Measurements from ENCODE around the gene EPB41L3. TPM values are rescaled to one million over a fixed set of nuclear protein-coding genes. Genes with fewer than 3 reads are reported as not detected.

The EPB41L3 gene
- total and polyA plus RNA-seq, 4 experiments from 2014 or later, result 0.89 to 3.3 (median 3.2) TPM; not detected in 1

DNA sequence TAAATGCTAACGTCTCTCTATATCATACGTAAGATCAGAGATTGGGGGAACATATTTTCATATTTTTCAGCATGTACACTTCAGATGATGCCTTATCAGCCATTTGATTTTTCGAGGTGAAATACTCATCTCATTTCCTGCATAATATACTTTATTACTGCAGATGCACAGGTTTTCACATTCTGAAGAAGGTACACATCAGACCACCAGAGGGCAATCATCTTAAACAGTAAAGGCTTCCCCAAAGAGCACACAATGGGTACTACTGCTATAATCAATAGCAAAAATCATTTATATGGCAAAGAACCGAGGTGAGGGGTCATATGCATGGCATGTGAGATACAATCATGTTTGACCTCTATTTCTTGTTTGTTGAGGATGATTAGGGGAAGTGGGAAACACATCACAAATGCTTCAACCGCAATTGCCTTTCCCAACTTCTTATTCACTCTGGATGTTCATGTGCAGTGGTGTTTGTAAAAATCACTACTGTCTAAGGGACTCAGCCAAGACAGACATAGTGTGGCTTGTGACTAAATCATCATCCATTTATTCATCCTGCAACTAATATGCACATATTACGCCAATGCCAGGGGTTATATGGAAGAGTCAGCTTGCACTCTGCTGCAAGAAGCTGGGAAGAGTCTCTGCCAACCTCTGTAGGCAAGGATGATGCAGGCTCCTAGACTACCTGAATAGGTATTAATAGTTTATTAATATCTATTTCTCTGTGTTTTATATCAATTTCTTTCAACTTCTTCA, 118.7 kb downstream of the EPB41L3 start:
- Mint-ChIP-seq H3K36me3 (no peaks in the 10 kb centered on the region), H3K4me1 (no peaks in the 10 kb centered on the region), H3K27ac (no peak overlapping the region), H3K4me3 (no peak overlapping the region), H3K9me3 (no peaks in the 10 kb centered on the region), H3K27me3 (peaks cover 1 to 12% of the 10 kb centered on the region in 2 donors)
- intact Hi-C loops (cut with micrococcal nuclease), result loop anchor here (10.0 kb wide), 1 partner anchor 320 kb away; no protein-coding TSS in a partner anchor
- H3K36me3 ChIP-seq (ENCODE audit: insufficient read depth, low read length), result no peaks in the 10 kb centered on the region
- no peaks in the 10 kb centered on the region for H3K4me1 ChIP-seq (ENCODE audit: insufficient read depth, low read length)
- H3K9me3 ChIP-seq (ENCODE audit: control insufficient read depth in 1 of 2, low read length in 2 of 2), result no peaks in the 10 kb centered on the region
- H3K27ac ChIP-seq (ENCODE audit: low read depth, low read length), result no peak overlapping the region
- no peaks in the 10 kb centered on the region for H3K27me3 ChIP-seq (ENCODE audit: insufficient read depth, low read length)
- CTCF ChIA-PET (ENCODE audit: partially characterized antibody), result interaction anchor here (1.2 kb wide), 1 partner anchor 10 kb away, joined by 3 read pairs; no protein-coding TSS in a partner anchor
- peak; percentile 4 to 31 (median 16) for DNase-seq
- H3K4me3 ChIP-seq (ENCODE audit: low read length in 2 of 2), result no peak overlapping the region
- POLR2A ChIA-PET (ENCODE audit: partially characterized antibody), result no interaction called here

DNA sequence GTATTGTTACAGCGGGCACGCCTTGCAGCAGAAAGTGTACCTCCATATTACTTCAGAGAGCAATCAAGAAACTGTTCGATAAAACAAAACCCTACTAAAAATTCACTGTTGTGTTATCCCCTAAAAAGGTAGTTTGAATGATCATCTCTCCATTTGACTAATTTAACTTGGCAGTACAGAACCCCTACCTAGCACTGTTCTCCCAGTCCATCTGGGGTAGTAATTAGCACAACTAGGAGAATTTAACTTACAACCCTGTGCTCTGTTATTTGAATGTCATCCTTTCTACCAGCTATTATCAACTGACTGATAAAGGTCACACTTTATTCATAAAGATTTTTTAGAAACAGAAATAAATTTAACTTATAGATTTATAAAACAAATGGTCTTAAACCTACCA, 121.2 kb downstream of the EPB41L3 start:
- intact Hi-C loops (cut with micrococcal nuclease), result loop anchor here (10.0 kb wide), 1 partner anchor 318 kb away; no protein-coding TSS in a partner anchor
- no peak overlapping the region for H3K4me3 ChIP-seq (ENCODE audit: low read length in 2 of 2)
- H3K27ac ChIP-seq (ENCODE audit: low read depth, low read length), result no peak overlapping the region
- no peaks in the 10 kb centered on the region for H3K27me3 ChIP-seq (ENCODE audit: insufficient read depth, low read length)
- Mint-ChIP-seq H3K27ac (no peak overlapping the region), H3K9me3 (no peaks in the 10 kb centered on the region), H3K27me3 (peaks cover 1 to 12% of the 10 kb centered on the region in 2 donors), H3K4me1 (no peaks in the 10 kb centered on the region), H3K36me3 (no peaks in the 10 kb centered on the region), H3K4me3 (no peak overlapping the region)
- ChIA-PET POLR2A (ENCODE audit: partially characterized antibody) (no interaction called here), CTCF (ENCODE audit: partially characterized antibody) (no interaction called here)
- no peak for DNase-seq
- H3K4me1 ChIP-seq (ENCODE audit: insufficient read depth, low read length), result no peaks in the 10 kb centered on the region
- H3K36me3 ChIP-seq (ENCODE audit: insufficient read depth, low read length), result no peaks in the 10 kb centered on the region
- no peaks in the 10 kb centered on the region for H3K9me3 ChIP-seq (ENCODE audit: control insufficient read depth in 1 of 2, low read length in 2 of 2)

DNA sequence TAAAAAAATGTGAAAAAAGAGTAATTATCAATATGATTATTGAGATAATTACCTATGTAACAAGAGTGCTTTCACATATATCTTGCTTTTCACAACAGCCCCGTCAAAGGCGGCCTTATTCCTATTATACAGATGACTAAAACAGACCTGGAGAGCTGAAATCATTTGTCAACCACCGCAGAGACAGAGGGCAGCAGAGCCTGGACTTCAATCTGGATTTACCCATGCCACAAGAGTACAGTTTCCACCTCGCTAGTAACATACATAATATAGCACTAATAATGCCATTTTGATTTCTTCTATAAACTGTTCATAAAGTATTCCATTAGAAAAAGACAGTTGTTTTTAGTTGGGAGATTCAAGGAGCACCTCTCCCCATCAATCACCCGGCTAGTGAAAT, 121.8 kb downstream of the EPB41L3 start:
- H3K27me3 Mint-ChIP-seq, result peaks cover 1 to 14% of the 10 kb centered on the region in 2 donors
- H3K4me1 ChIP-seq (ENCODE audit: insufficient read depth, low read length), result no peaks in the 10 kb centered on the region
- no peak for DNase-seq
- intact Hi-C loops (cut with micrococcal nuclease), result loop anchor here (10.0 kb wide), 1 partner anchor 317 kb away; no protein-coding TSS in a partner anchor
- H3K36me3 Mint-ChIP-seq, result no peaks in the 10 kb centered on the region
- H3K4me3 ChIP-seq (ENCODE audit: low read length in 2 of 2), result no peak overlapping the region
- POLR2A ChIA-PET (ENCODE audit: partially characterized antibody), result no interaction called here
- H3K9me3 Mint-ChIP-seq, result no peaks in the 10 kb centered on the region
- H3K27ac ChIP-seq (ENCODE audit: low read depth, low read length), result no peak overlapping the region
- H3K4me3 Mint-ChIP-seq, result no peak overlapping the region
- H3K4me1 Mint-ChIP-seq, result no peaks in the 10 kb centered on the region
- CTCF ChIA-PET (ENCODE audit: partially characterized antibody), result interaction anchor here (0.9 kb wide), 1 partner anchor 11 kb away, joined by 3 read pairs; no protein-coding TSS in a partner anchor
- no peak overlapping the region for H3K27ac Mint-ChIP-seq
- H3K9me3 ChIP-seq (ENCODE audit: control insufficient read depth in 1 of 2, low read length in 2 of 2), result no peaks in the 10 kb centered on the region
- H3K27me3 ChIP-seq (ENCODE audit: insufficient read depth, low read length), result no peaks in the 10 kb centered on the region
- H3K36me3 ChIP-seq (ENCODE audit: insufficient read depth, low read length), result no peaks in the 10 kb centered on the region

DNA sequence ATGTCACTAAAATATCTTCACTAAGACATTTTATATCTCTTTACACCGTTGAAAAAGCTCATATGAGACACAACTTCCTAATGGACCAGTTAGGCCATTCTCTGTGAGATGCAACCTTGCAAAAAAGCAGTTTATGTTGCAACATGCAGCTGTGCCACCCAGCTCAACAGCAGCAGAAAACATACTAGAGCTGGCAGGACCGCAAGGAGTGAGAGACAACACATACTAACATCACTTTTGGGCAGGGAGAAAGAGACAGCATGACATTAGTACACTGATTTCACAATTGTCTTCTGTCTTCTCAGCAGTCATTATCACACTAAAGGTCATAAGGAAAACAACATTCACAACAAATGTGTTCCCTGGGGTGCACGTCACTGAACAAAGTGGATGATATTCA, 122.9 kb downstream of the EPB41L3 start:
- Histone ChIP-seq H3K4me3 (ENCODE audit: low read length in 2 of 2) (no peak overlapping the region), H3K4me1 (ENCODE audit: insufficient read depth, low read length) (no peaks in the 10 kb centered on the region), H3K27ac (ENCODE audit: low read depth, low read length) (no peak overlapping the region), H3K9me3 (ENCODE audit: control insufficient read depth in 1 of 2, low read length in 2 of 2) (no peaks in the 10 kb centered on the region), H3K27me3 (ENCODE audit: insufficient read depth, low read length) (no peaks in the 10 kb centered on the region), H3K36me3 (ENCODE audit: insufficient read depth, low read length) (no peaks in the 10 kb centered on the region)
- H3K36me3 Mint-ChIP-seq, result no peaks in the 10 kb centered on the region
- POLR2A ChIA-PET (ENCODE audit: partially characterized antibody), result no interaction called here
- no peak overlapping the region for H3K27ac Mint-ChIP-seq
- peaks cover 1 to 11% of the 10 kb centered on the region in 2 donors for H3K27me3 Mint-ChIP-seq
- no peak overlapping the region for H3K4me3 Mint-ChIP-seq
- H3K4me1 Mint-ChIP-seq, result no peaks in the 10 kb centered on the region
- intact Hi-C loops (cut with micrococcal nuclease), result loop anchor here (10.0 kb wide), 1 partner anchor 316 kb away; no protein-coding TSS in a partner anchor
- H3K9me3 Mint-ChIP-seq, result no peaks in the 10 kb centered on the region
- CTCF ChIA-PET (ENCODE audit: partially characterized antibody), result interaction anchor here (1.5 kb wide), 1 partner anchor 10 kb away, joined by 3 read pairs; no protein-coding TSS in a partner anchor
- DNase-seq, result no peak

DNA sequence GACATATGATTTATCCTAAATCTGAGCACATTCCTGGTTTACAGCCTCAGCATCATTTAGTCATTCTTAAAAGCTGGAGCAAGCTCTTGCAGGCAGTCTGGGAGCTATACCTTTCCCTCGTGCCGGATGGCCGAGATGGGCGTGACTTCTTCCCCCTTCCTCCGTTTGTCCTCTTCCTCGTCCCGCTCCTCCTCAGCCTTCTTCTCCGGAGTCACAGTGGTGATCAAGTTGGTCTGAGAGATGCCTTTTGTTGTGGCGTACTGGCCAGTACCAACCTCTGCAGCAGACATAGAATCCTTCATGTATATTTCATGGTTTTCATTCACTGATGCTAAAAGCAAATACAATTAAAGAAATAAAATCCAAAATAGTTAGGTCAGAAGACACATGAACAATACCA, 124.2 kb downstream of the EPB41L3 start:
- ChIA-PET CTCF (ENCODE audit: partially characterized antibody) (interaction anchor here (1.5 kb wide), 1 partner anchor 12 kb away, joined by 3 read pairs; no protein-coding TSS in a partner anchor), POLR2A (ENCODE audit: partially characterized antibody) (no interaction called here)
- Mint-ChIP-seq H3K9me3 (no peaks in the 10 kb centered on the region), H3K4me3 (no peak overlapping the region), H3K27me3 (peaks cover 1 to 13% of the 10 kb centered on the region in 2 donors), H3K36me3 (no peaks in the 10 kb centered on the region), H3K27ac (no peak overlapping the region), H3K4me1 (no peaks in the 10 kb centered on the region)
- no peaks in the 10 kb centered on the region for H3K36me3 ChIP-seq (ENCODE audit: insufficient read depth, low read length)
- intact Hi-C loops (cut with micrococcal nuclease), result no loop called here
- no peaks in the 10 kb centered on the region for H3K27me3 ChIP-seq (ENCODE audit: insufficient read depth, low read length)
- no peaks in the 10 kb centered on the region for H3K4me1 ChIP-seq (ENCODE audit: insufficient read depth, low read length)
- no peak overlapping the region for H3K27ac ChIP-seq (ENCODE audit: low read depth, low read length)
- no peak overlapping the region for H3K4me3 ChIP-seq (ENCODE audit: low read length in 2 of 2)
- no peaks in the 10 kb centered on the region for H3K9me3 ChIP-seq (ENCODE audit: control insufficient read depth in 1 of 2, low read length in 2 of 2)
- DNase-seq, result no peak

DNA sequence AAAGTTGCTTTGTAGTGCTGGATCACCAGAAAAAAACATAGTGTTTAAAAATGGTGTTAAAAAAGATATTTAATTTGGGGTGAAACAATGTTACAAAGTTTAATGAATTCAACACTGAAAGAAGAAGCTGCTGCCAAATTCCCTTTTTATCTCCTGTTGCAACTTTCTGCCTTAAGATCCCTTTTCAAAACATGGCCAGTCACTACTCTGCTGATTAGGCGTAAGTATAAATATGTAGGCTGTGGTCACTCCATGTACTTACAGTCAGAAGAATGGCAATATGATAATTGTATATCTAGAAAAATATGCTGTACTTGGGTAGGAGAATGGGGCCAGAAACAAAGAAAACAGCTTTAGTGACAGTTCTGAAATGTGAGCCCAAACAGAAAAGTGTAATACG, 124.8 kb downstream of the EPB41L3 start:
- H3K4me3 ChIP-seq (ENCODE audit: low read length in 2 of 2), result no peak overlapping the region
- H3K27me3 ChIP-seq (ENCODE audit: insufficient read depth, low read length), result no peaks in the 10 kb centered on the region
- H3K36me3 ChIP-seq (ENCODE audit: insufficient read depth, low read length), result no peaks in the 10 kb centered on the region
- CTCF ChIA-PET (ENCODE audit: partially characterized antibody), result no interaction called here
- intact Hi-C loops (cut with micrococcal nuclease), result no loop called here
- no peaks in the 10 kb centered on the region for H3K36me3 Mint-ChIP-seq
- H3K4me1 Mint-ChIP-seq, result no peaks in the 10 kb centered on the region
- no peak for DNase-seq
- H3K4me1 ChIP-seq (ENCODE audit: insufficient read depth, low read length), result no peaks in the 10 kb centered on the region
- H3K27me3 Mint-ChIP-seq, result peaks cover 1 to 13% of the 10 kb centered on the region in 2 donors
- no peaks in the 10 kb centered on the region for H3K9me3 Mint-ChIP-seq
- H3K9me3 ChIP-seq (ENCODE audit: control insufficient read depth in 1 of 2, low read length in 2 of 2), result no peaks in the 10 kb centered on the region
- POLR2A ChIA-PET (ENCODE audit: partially characterized antibody), result no interaction called here
- H3K27ac Mint-ChIP-seq, result no peak overlapping the region
- H3K27ac ChIP-seq (ENCODE audit: low read depth, low read length), result no peak overlapping the region
- no peak overlapping the region for H3K4me3 Mint-ChIP-seq

DNA sequence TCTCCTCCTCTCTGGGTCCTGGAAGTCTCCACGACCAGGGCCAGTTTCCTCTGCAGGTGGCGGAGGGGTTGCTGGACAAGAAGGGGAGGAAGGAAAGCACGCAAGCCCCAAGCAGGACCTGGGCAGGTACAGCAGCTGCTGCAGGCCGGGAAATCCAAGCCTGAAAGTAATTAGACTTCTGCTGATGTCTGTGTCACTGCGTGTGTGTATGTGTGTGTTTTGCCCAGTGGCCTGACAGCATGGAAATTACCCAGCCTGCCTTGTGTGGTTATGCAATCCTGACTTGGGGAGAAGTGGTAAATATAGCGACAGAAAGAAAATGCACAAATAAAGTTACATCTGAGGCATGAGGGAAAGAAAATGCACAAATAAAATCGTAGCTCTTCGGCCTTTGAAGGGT, 126.5 kb downstream of the EPB41L3 start:
- intact Hi-C loops (cut with micrococcal nuclease), result no loop called here
- H3K4me3 Mint-ChIP-seq, result no peak overlapping the region
- no peaks in the 10 kb centered on the region for H3K4me1 ChIP-seq (ENCODE audit: insufficient read depth, low read length)
- CTCF ChIA-PET (ENCODE audit: partially characterized antibody), result no interaction called here
- no peaks in the 10 kb centered on the region for H3K9me3 ChIP-seq (ENCODE audit: control insufficient read depth in 1 of 2, low read length in 2 of 2)
- no peak for DNase-seq
- H3K27me3 Mint-ChIP-seq, result peaks cover 1 to 13% of the 10 kb centered on the region in 2 donors
- H3K36me3 ChIP-seq (ENCODE audit: insufficient read depth, low read length), result no peaks in the 10 kb centered on the region
- no peaks in the 10 kb centered on the region for H3K9me3 Mint-ChIP-seq
- H3K36me3 Mint-ChIP-seq, result no peaks in the 10 kb centered on the region
- no peak overlapping the region for H3K4me3 ChIP-seq (ENCODE audit: low read length in 2 of 2)
- H3K4me1 Mint-ChIP-seq, result no peaks in the 10 kb centered on the region
- H3K27me3 ChIP-seq (ENCODE audit: insufficient read depth, low read length), result no peaks in the 10 kb centered on the region
- POLR2A ChIA-PET (ENCODE audit: partially characterized antibody), result no interaction called here
- H3K27ac Mint-ChIP-seq, result no peak overlapping the region
- H3K27ac ChIP-seq (ENCODE audit: low read depth, low read length), result no peak overlapping the region
